ENCODE data around the gene DNAH1. TPM values are rescaled to one million over a fixed set of nuclear protein-coding genes. Genes with fewer than 3 reads are reported as not detected.
A peak's percentile ranks its signal among the peaks of the same experiment; 100 is the strongest.

The DNAH1 gene
- total RNA-seq, 1 donor = 8.7 TPM

GRCh38 chr3:52278510-52279069, 37.5 kb upstream of the DNAH1 start, which contains the start of gene WDR82:
Gene WDR82, minus strand, starts transcription at chr3:52278649. Its CDS starts 288 bp downstream, at chr3:52278361.
- TF ChIP-seq CTCF (IDR thresholded peaks at IDR 0.05; ENCODE audit: extremely low read depth, low read depth, low read length) = peak; percentile 49
- peak within 1 kb of the TSS; percentile 92 for H3K4me2 ChIP-seq (ENCODE audit: insufficient read depth, low read length)
- H3K27ac ChIP-seq (ENCODE audit: low read depth, low read length) = peak within 1 kb of the TSS; percentile 92
- peak within 1 kb of the TSS; percentile 90 for H2AFZ ChIP-seq (ENCODE audit: low read length)
- H3K27me3 ChIP-seq (ENCODE audit: insufficient read depth, low read length) = no peaks in the 10 kb centered on the region
- peaks cover 46% of the 10 kb centered on the region for H3K79me2 ChIP-seq (ENCODE audit: insufficient read depth, low read length)
- H3K4me3 ChIP-seq (ENCODE audit: insufficient read depth, low read length) = peak within 1 kb of the TSS; percentile 93
- H3K9me3 ChIP-seq (ENCODE audit: low read depth, low read length) = no peaks in the 10 kb centered on the region
- H4K20me1 ChIP-seq (ENCODE audit: insufficient read depth, low read length) = peaks cover 34% of the 10 kb centered on the region
- DNase-seq (ENCODE audit: insufficient read length, low spot score, missing footprints) = peak; percentile 99
- no peaks in the 10 kb centered on the region for H3K36me3 ChIP-seq (ENCODE audit: insufficient read depth, low read length)
- peaks cover 39% of the 10 kb centered on the region for H3K4me1 ChIP-seq (ENCODE audit: insufficient read depth, low read length)

- peaks cover 24% of the 10 kb centered on the region for H4K20me1 ChIP-seq (ENCODE audit: insufficient read depth, low read length)
- no peaks in the 10 kb centered on the region for H3K27me3 ChIP-seq (ENCODE audit: insufficient read depth, low read length)
- peak overlapping the region; percentile 60 for H2AFZ ChIP-seq (ENCODE audit: low read length)
- peaks cover 39% of the 10 kb centered on the region for H3K4me1 ChIP-seq (ENCODE audit: insufficient read depth, low read length)
- no peak for DNase-seq (ENCODE audit: insufficient read length, low spot score, missing footprints)
- H3K27ac ChIP-seq (ENCODE audit: low read depth, low read length) = peak overlapping the region; percentile 92
- H3K4me2 ChIP-seq (ENCODE audit: insufficient read depth, low read length) = peak overlapping the region; percentile 92
- H3K9me3 ChIP-seq (ENCODE audit: low read depth, low read length) = no peaks in the 10 kb centered on the region
- H3K79me2 ChIP-seq (ENCODE audit: insufficient read depth, low read length) = peaks cover 35% of the 10 kb centered on the region
- no peak for TF ChIP-seq CTCF (IDR thresholded peaks at IDR 0.05; ENCODE audit: extremely low read depth, low read depth, low read length)
- peak overlapping the region; percentile 93 for H3K4me3 ChIP-seq (ENCODE audit: insufficient read depth, low read length)
- H3K36me3 ChIP-seq (ENCODE audit: insufficient read depth, low read length) = no peaks in the 10 kb centered on the region
These were observed 36.5 kb upstream of the DNAH1 start for GRCh38 chr3:52279596-52279995.

- Histone ChIP-seq H3K9me3 (ENCODE audit: low read depth, low read length) (no peaks in the 10 kb centered on the region), H4K20me1 (ENCODE audit: insufficient read depth, low read length) (peaks cover 22% of the 10 kb centered on the region), H3K4me2 (ENCODE audit: insufficient read depth, low read length) (peak overlapping the region; percentile 92), H3K27ac (ENCODE audit: low read depth, low read length) (peak overlapping the region; percentile 92), H3K36me3 (ENCODE audit: insufficient read depth, low read length) (no peaks in the 10 kb centered on the region), H2AFZ (ENCODE audit: low read length) (peak overlapping the region; percentile 60), H3K79me2 (ENCODE audit: insufficient read depth, low read length) (peaks cover 31% of the 10 kb centered on the region), H3K4me1 (ENCODE audit: insufficient read depth, low read length) (peaks cover 39% of the 10 kb centered on the region), H3K4me3 (ENCODE audit: insufficient read depth, low read length) (peak overlapping the region; percentile 93), H3K27me3 (ENCODE audit: insufficient read depth, low read length) (no peaks in the 10 kb centered on the region)
- no peak for DNase-seq (ENCODE audit: insufficient read length, low spot score, missing footprints)
- no peak for TF ChIP-seq CTCF (IDR thresholded peaks at IDR 0.05; ENCODE audit: extremely low read depth, low read depth, low read length)
These were observed 36.1 kb upstream of the DNAH1 start for GRCh38 chr3:52280050-52280461.

GRCh38 chr3:52281981-52282801, 33.9 kb upstream of the DNAH1 start:
- Histone ChIP-seq H2AFZ (ENCODE audit: low read length) (no peak overlapping the region), H3K9me3 (ENCODE audit: low read depth, low read length) (no peaks in the 10 kb centered on the region), H3K4me3 (ENCODE audit: insufficient read depth, low read length) (no peak overlapping the region), H3K27ac (ENCODE audit: low read depth, low read length) (peak overlapping the region; percentile 5), H3K36me3 (ENCODE audit: insufficient read depth, low read length) (no peaks in the 10 kb centered on the region), H3K79me2 (ENCODE audit: insufficient read depth, low read length) (peaks cover 12% of the 10 kb centered on the region), H3K4me2 (ENCODE audit: insufficient read depth, low read length) (no peak overlapping the region), H3K27me3 (ENCODE audit: insufficient read depth, low read length) (no peaks in the 10 kb centered on the region), H4K20me1 (ENCODE audit: insufficient read depth, low read length) (peaks cover 6% of the 10 kb centered on the region), H3K4me1 (ENCODE audit: insufficient read depth, low read length) (peaks cover 32% of the 10 kb centered on the region)
- TF ChIP-seq CTCF (IDR thresholded peaks at IDR 0.05; ENCODE audit: extremely low read depth, low read depth, low read length) = no peak
- no peak for DNase-seq (ENCODE audit: insufficient read length, low spot score, missing footprints)
